HG02973 (cell line): ENCODE results near the gene RIPOR1.
"Not testable (repeated sequence)": the region's sequence is repeated elsewhere in the genome, so short reads cannot be mapped to it uniquely, and the experiment has no call there.

Source experiments
- ATAC-seq: cut with Tn5 transposase; IDR thresholded peaks from one replicate; pipeline ENCODE4 v1.9.1; 2021; ENCODE audit warnings: moderate library complexity; ENCODE audit not compliant: unreplicated experiment

Gene RIPOR1

DNA sequence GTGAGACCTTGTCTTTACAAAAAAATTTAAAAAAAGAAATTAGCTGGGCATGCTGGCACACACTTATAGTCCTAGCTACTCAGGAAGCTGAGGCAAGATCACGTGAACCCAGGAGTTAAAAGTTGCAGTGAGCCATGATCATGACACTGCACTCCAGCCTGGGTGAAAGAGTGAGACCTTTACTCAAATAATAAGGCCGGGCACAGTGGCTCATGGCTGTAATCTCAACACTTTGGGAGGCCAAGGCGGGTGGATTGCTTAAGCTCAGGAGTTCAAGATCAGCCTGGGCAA, 11.5 kb upstream of the RIPOR1 start:
- no peak for ATAC-seq

- ATAC-seq = no peak
These were observed 10.8 kb upstream of the RIPOR1 start for GRCh38 chr16:67517661-67518423.

- no peak for ATAC-seq
These were observed 10.0 kb upstream of the RIPOR1 start for GRCh38 chr16:67518676-67519075.

- no peak for ATAC-seq
These were observed 9.4 kb upstream of the RIPOR1 start for GRCh38 chr16:67519242-67519641.

DNA sequence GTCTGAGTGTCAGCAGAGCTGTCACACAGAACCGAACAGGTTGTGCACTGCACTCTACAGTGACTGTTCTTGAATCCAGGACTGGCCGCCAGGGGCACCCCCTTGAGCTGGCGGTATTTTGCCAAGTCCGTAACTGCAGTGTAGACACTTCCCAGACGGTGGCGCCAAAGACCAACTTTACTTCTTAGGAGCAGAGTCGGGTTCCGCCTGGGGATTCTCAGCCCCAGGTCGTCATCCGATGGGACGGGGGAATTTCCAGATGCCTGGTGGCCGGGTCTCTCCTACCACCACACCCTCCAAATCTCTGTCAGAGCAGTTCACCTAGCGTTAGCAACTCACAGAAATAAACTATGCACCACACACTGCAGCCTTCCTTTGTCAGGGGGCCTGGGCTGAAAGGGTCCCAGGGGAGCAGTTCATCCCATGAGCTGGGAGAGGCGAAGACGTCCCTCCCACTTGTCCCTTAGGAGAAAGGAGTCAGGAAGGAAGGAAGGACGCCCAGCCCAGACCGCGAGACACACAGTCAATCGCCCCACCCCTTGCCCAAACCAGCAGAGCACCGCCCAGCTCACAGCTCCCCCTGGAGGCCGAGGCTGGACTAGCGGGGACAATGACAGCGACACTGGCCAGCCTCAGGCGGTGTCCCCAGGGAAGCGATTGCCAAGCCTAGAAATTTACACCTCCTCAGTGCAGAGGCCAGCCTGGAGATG, 7.4 kb upstream of the RIPOR1 start:
- ATAC-seq = peak; percentile 65

GRCh38 chr16:67525176-67525860, 3.3 kb upstream of the RIPOR1 start:
- no peak for ATAC-seq

DNA sequence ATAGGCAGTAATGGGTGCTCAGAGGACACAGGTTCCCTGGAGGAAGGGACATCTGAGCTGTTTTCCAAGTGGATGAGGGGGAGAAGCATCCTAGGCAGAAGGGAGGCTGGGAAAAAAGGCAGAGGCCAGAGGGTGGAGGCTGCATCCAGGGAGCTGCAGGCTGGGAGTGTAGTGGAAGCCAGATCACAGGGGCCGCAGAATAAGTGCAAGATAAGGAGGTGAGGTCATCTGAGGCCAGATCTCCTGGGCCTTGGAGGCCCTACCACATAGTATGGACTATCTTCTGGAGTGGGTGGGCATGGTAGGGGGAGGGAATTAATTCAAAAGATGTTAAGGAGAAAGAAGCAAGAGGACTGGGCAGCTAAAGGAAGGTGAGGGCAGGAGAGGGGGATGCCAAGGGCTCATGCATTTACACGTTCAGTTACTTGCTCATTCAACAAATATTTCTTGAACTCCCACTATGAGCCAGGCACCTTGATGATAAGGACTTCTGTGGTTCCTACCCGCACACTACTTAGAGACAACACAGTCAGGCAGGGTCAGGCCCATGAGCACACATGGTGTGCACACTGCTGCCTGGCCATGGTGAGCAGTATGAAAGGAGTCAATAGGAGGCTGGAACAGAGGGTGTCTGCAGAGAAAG, 2.4 kb upstream of the RIPOR1 start:
- ATAC-seq = no peak

DNA sequence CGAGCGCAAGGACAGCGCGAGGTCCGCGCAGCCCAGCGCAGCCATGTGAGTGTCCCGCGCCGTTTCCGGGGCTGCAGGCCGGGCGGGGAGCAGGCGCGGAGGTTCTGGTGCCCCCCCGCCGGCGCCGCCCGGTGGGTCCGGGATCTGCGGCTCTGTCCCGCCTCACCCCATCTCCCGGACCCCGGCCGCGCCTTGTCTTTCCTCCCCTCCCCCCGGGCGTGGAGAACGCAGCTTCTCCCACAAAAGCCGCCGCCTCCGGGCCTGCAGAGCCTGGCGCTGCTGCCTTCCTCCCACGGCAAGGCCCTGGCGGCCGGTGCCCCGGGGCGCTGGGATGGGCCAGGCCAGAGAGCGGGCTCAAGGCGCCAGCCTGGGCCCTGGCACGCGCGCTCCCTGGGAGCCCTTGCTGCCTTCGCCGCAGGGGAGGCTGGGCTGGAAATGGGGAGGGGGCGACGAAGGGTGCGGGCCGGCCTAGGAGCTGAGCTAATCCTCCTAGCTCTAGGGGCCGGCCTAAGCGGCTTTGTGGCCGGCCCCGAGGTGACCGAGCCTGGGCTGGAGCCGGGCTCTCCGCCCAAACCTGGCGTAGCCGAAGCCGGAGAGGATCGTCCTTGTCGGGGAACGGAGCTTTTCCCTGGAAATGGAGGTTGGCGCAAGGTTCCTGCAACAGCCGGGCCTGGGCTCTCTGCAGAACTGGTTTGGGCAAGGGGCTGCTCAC, 397 bp downstream of the RIPOR1 start:
- no peak for ATAC-seq

DNA sequence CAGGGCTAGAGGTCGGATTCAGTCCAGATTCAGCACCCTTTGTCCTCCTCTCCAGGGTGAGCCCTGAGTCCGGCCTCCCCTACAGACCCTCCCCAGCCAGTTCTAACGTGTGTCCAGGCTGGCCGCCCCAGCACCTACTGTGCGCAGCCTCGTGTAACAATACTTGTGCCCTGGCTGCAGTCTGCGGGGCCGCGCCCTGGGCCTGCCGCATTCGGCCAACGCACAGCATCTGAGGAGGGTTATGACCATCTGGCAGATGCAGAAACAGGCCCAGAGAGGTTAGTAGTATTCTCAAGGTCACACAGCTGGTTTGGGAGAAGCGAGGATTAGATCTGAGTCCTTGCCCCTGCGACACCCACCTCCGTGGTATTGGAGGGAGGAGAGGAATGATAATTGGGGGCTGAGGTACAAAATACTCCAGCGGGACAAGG, 968 bp downstream of the RIPOR1 start:
- ATAC-seq = no peak

DNA sequence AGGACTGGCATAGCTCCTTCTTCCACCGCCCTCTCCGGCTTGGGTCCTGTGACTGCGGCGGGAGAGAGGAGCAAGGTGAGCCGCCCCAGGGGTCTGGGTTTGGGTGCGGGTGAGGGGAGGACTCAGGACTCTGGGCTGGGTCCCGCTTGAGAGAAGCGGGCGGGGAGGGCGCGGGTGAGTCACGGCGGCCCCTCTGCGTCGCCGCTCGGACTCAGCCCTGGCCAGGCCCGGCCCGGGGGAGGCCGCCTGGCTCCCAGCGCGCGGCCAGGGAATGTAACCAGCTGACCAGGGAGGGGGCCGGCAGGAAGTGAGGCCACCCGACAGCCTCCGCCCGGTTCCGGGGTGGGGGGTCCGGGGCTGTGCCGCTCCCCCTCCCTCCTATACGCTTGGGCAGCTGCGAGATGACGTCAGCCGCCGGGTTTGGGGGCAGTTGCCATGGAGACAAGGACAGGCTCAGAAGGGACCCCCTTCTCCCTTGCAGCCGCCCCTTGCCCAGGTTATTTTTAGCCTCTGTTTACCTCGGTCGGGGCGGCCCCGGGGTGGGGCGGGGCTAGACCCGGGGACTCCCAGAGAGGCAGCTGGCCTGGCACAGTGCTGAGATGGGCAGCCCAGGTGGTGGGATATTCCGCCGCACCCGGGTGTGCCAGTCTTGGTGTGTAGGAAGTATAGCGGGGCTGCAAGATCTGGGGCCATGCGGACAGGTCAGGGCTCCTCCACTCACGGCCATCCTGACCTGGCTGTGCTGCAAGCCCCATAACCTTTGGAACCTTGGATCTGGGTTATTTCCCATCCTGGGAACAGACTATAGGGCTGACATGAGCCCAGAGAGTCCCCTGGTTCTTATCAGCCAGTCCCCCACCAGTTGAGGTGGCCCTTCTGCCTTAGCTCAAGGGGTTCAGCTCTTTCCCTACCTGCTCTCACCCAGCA, 1.6 kb downstream of the RIPOR1 start:
- no peak for ATAC-seq

- no peak for ATAC-seq
These were observed 2.6 kb downstream of the RIPOR1 start for GRCh38 chr16:67531247-67531646.

DNA sequence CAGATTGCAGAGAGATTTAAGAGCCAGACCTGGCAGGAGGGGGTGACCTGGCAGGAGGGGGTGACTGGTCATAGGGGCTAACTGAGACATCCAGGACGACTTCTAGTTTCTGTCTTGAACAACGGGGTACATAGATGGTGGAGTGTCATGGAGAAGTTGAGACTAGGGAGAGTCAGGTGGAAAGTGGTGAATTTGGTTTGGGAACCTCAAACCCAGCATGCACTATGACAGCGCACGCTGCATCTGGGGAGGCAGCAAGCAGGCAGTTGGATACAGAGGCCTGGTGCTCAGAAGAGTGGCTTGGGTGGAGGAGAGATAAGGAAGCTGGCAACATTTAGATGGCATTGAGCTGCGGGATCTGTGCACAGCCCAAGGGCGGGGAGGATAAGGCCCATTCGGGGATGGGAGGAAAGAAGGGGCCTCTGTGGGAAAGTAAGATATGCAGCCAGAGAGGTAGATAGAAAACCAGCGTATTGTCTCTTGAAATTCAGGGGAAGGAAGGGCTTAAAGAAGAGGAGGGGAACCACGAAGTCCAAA, 4.5 kb downstream of the RIPOR1 start:
- ATAC-seq = no peak

GRCh38 chr16:67533987-67534386, 5.4 kb downstream of the RIPOR1 start:
- not testable (repeated sequence) for ATAC-seq

- ATAC-seq = no peak
These were observed 5.8 kb downstream of the RIPOR1 start for GRCh38 chr16:67534431-67534830.

GRCh38 chr16:67535201-67535600, 6.6 kb downstream of the RIPOR1 start:
- no peak for ATAC-seq

DNA sequence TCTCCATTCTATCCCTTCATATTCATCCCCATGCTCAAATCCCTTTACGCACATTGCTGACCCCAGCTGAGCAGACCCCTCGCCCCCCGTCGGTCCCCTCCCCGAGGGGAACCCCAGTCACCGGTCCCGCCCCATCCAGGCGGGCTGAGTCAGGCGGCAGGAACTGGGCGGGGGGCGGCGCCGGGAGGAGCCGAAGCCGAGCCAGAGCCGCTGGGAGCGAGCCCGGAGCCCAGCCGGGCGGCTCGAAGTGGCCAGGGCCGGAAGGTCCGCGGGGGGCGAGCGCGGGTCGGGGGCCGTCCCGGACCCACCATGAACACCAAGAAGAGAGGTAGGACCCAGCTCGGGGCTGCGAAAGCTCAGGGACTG, 8.6 kb downstream of the RIPOR1 start:
- no peak for ATAC-seq

DNA sequence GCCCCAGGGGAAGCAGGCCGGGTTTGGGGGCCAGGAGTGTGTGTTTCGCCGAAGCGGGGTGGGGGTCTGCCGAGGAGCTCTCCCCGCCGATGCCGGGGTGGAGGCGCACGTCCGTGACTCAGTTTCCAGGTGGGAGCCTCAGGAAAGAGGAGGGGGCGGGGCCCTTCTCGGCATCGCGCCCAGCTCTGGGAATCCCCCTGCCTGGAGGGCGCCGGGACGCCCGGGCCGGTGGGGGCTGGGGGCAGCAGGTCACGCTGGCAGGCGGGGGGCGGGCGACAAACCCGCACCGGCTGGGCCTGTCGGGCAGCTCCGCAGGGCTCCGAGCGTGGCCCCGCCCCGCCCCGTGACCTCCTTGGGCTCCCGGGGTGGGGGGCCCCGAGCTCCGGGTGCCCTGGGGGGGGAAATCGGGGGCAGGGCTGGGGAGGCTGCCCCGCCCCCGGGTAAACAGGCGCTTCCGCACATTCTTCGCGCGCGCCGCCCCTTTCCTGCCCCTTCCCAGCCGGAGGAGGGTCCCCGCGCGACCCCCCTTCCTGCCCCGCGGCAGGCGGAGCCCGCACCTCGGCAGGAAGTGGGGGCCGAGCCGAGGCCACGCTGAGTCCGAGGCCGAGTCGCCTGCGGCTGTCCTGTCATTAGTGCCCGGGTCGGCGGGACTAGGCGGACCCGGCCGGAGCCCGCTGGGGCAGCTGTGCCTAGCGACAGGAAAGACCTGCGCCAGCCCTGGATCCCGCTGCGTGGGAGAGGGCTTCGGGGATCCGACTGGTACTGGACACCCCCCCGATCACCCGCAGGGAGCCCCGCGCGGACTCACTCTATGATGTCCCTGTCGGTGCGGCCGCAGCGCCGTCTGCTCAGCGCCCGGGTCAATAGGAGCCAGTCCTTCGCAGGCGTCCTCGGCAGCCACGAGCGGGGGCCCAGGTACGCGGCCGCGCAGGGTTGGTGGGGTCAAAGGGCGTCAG, 9.3 kb downstream of the RIPOR1 start:
- ATAC-seq = no peak

- ATAC-seq = no peak
These were observed 10.1 kb downstream of the RIPOR1 start for GRCh38 chr16:67538666-67539101.

- ATAC-seq = no peak
These were observed 10.6 kb downstream of the RIPOR1 start for GRCh38 chr16:67539271-67539670.
